CD4-positive, alpha-beta T cell treated with Interleukin-6 at 100 ng/mL for 8 hours (primary cell): ENCODE measurements around the gene KPNA1.

ENCODE experiments used
- DNase-seq: peaks from one replicate; pipeline ENCODE4 v3.0.0-alpha.2; 2020; ENCODE audit warnings: mixed read lengths, low spot score

The KPNA1 gene

DNA sequence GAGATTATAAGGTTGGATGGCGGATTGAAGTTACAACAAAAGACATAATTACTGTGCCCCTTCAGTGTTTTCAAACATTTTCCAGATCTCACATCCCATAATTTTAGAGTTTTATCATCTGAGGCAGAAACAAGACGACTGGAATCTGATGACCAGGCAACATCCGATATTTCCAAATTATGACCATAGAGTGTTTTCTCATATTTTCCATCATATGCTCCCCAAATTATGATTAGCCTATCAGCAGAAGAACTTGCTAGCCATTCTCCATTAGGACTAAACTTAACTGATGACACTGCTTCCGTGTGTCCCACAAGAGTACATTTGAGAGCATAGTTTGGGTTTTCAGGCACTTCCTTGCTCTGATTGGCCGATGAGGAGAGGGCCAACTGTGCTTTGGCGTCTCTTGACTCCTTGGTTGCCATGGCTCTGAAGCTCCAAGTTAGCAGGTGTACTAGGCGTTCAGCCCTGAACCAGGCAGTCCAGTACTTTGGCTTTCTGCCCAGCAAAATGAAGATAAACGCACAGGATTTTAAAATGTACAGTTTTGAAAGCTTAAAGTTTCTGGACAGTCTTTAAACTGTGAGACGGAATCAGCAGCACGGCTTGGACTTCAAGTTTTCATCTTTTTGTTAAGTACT lies 99.5 kb downstream of the KPNA1 start:
- DNase-seq: peak; percentile 45

- no peak for DNase-seq
Observed at GRCh38 chr3:122414391-122414790, 100.3 kb downstream of the KPNA1 start.

GRCh38 chr3:122410639-122411038 lies 104.1 kb downstream of the KPNA1 start:
- no peak for DNase-seq

- DNase-seq: no peak
Observed at GRCh38 chr3:122410111-122410510, 104.6 kb downstream of the KPNA1 start.

DNA sequence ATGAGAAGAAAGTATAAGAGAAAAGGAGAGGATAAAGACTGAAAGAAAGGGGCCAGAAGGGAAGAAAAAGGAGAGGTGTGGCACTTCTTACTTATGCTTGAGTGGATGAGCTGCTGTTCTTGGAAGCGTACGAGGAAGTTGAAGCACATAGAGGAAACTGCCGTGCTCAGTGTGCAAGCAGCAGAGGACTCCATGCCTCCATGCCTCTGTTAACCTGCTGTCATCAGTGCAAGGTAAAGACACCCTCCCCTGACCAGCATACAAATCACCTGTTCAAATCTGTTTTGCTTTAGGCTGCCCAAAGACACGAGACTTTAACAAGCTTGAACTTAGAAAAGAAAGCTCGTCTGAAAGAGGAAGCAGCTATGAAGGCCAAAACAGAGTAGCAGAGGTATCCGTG lies 105.3 kb downstream of the KPNA1 start:
- no peak for DNase-seq

GRCh38 chr3:122407946-122408345 lies 106.8 kb downstream of the KPNA1 start:
- no peak for DNase-seq

DNA sequence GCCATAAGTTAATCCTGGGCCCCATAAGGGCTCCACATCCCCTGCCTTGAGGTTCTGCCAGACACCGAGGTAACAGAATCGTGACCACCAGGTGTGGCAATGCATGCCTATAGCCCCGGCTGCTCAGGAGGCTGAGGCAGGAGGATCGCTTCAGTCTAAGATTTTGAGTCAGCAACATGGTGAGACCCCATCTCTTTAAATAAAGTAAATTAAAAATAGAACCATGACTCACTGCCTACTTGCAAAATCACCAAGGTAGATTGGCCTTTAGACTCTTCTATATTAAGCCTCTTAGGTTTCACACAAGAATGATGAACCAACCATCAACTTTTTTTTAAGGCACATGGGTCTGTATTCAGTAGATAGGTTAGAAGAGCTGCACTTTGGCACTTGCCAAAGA lies 108.5 kb downstream of the KPNA1 start:
- DNase-seq: no peak

- no peak for DNase-seq
Observed at GRCh38 chr3:122405015-122405414, 109.7 kb downstream of the KPNA1 start.

- no peak for DNase-seq
Observed at GRCh38 chr3:122403489-122403888, 111.2 kb downstream of the KPNA1 start.

- no peak for DNase-seq
Observed at GRCh38 chr3:122398920-122399319, 115.8 kb downstream of the KPNA1 start.

- no peak for DNase-seq
Observed at GRCh38 chr3:122397201-122397600, 117.5 kb downstream of the KPNA1 start.

GRCh38 chr3:122396511-122396910 lies 118.2 kb downstream of the KPNA1 start:
- DNase-seq: no peak

DNA sequence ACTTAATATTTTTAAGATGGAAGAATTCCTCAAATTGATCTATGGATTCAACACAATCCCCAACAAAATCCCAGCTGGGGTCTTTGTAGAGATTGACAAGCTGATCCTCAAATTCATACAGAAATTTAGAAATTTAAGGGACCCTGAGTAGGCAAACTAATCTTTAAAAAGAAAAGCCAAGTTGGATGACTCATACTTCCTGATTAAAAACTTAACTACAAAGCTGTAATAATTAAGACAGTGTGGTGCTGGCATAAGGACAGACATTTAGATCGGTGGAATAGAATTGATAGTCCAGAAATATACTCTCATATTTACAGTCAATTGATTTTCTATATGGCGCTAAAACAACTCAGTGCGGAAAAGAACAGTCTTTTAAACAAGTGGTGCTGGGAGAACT lies 119.2 kb downstream of the KPNA1 start:
- no peak for DNase-seq

DNA sequence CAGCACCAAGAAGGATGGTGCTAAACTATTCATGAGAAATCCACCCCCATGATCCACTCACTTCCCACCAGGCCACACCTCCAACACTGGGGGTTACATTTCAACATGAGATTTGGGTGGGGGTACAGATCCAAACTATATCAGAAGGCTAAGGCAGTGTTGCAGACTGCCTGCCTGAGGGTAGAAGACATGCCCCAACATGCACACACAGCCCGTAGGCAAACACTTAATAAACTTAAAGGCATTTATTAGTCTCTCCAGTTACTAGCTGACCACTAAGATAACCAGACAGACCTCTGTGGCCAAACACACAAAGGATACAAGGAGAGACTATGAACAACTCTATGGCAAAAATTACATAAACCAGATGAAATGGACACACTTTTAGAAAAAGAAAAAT lies 120.6 kb downstream of the KPNA1 start:
- no peak for DNase-seq

GRCh38 chr3:122392868-122393844 lies 121.6 kb downstream of the KPNA1 start:
- peak; percentile 50 for DNase-seq

DNA sequence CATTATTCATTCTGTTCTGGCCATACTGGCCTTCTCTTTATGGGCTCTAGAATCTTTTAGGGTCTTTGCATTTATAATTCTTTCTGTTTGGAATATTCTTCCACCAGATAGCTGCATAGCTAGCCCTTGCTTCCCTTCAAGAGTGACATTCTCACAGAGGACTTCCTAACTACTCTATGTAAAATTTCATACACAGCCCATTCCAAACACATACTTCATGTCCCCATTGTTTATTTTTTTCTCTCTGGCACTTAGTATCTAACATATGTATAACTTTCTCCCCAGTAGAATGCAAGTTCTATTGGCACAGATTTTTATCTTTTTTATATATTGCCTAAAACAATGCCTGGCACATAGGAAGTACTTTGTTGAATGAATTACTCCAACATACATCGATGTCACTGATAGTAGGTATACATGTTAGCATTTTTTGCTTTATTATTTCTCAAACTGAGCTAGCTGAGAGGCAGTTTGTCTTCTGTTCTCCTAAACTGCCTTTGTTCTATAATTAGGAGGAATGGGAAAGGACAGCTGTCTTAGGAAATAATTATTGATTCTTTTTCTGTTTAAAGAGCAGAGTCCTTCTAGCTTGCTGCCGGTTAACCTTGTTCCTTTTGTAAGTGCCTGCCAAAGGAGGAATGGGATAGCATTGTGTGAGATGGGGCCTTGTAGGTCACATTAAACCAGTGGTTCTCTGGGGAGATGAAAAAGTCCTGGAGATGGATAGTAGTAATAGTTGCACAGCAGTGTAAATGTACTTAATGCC lies 122.9 kb downstream of the KPNA1 start:
- no peak for DNase-seq

GRCh38 chr3:122390665-122391064 lies 124.1 kb downstream of the KPNA1 start:
- DNase-seq: no peak

GRCh38 chr3:122389892-122390291 lies 124.8 kb downstream of the KPNA1 start:
- DNase-seq: no peak

GRCh38 chr3:122389197-122389596 lies 125.5 kb downstream of the KPNA1 start:
- no peak for DNase-seq

GRCh38 chr3:122387709-122388108 lies 127.0 kb downstream of the KPNA1 start:
- no peak for DNase-seq

DNA sequence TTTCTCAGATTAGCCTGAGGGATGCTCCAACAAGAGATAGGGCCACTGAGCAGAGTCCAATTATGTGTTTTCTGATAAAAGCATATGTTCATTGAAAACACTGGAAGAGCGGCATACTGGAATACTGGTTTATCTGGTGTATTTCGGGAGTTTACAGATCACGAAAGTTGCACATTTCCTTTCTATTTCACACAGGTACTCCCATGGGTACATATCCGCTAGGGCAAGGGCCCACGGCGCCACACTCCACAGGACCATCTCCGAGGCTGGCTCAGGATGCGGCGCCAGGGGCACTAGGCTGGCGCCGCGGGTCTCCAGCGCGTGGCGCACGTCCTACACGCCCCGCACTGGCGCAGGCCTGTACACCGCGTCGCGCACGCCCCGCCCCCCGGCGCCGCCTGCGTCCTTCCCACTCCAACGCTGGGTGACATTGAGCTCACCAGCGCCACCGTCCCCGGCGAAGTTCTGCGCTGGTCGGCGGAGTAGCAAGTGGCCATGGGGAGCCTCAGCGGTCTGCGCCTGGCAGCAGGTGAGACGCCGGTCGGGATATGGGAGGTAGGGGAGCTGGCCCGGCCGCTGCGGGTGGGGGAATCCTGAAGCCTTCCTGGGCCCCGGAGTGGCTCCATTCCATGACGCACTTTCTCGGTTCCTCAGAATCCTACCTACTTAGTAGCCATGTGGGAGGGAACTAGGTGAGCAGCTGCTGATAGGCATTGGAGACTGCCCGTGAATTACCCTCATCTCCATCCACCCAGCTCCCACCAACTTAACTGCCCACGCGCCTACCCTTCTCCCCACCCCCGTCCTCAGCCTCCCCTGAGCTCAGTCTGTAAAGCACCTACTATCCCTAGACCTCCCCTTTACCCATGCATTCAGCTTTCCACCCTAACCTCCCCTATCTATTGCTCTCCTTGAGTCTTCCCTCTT lies 130.7 kb downstream of the KPNA1 start, which contains the start of gene FAM162A:
Gene FAM162A, plus strand, starts transcription at position 412 of the 927 bp plus-strand sequence. Its CDS starts 84 bp downstream, at position 496.
- peak; percentile 92 for DNase-seq
